HG03159 (cell line): ENCODE measurements around the gene GPX1.
"Not testable (repeated sequence)": the region's sequence is repeated elsewhere in the genome, so short reads cannot be mapped to it uniquely, and the experiment has no call there.

Experiments used
- ATAC-seq: cut with Tn5 transposase; IDR thresholded peaks from one replicate; pipeline ENCODE4 v1.9.1; 2021; ENCODE audit warnings: mild to moderate bottlenecking, moderate library complexity; ENCODE audit not compliant: unreplicated experiment

GPX1 gene

GRCh38 chr3:49358884-49359225 lies 702 bp upstream of the GPX1 start:
- ATAC-seq: peak; percentile 19

- peak; percentile 3 for ATAC-seq
Measured at GRCh38 chr3:49357443-49358216, 523 bp downstream of the GPX1 start.

GRCh38 chr3:49357095-49357442 lies 1.1 kb downstream of the GPX1 start:
- ATAC-seq: peak; percentile 8

GRCh38 chr3:49352890-49353421 lies 5.2 kb downstream of the GPX1 start:
- no peak for ATAC-seq

GRCh38 chr3:49352281-49352680 lies 5.9 kb downstream of the GPX1 start:
- ATAC-seq: no peak

- no peak for ATAC-seq
Measured at GRCh38 chr3:49351521-49352011, 6.6 kb downstream of the GPX1 start.

GRCh38 chr3:49349348-49350114 lies 8.6 kb downstream of the GPX1 start:
- no peak for ATAC-seq

GRCh38 chr3:49348361-49348760 lies 9.8 kb downstream of the GPX1 start:
- not testable (repeated sequence) for ATAC-seq

- no peak for ATAC-seq
Measured at GRCh38 chr3:49346797-49347251, 11.3 kb downstream of the GPX1 start.

- no peak for ATAC-seq
Measured at GRCh38 chr3:49343163-49343562, 15.0 kb downstream of the GPX1 start.

- ATAC-seq: no peak
Measured at GRCh38 chr3:49341996-49342395, 16.2 kb downstream of the GPX1 start.

GRCh38 chr3:49339941-49340800 lies 18.0 kb downstream of the GPX1 start, which contains the start of gene USP4:
TSS of gene USP4 (minus strand) at chr3:49340053. CDS start at chr3:49340024, 29 bp downstream.
- ATAC-seq: peak; percentile 82

- peak; percentile 5 for ATAC-seq
Measured at GRCh38 chr3:49339581-49339940, 18.6 kb downstream of the GPX1 start.

- no peak for ATAC-seq
Measured at GRCh38 chr3:49333916-49334633, 24.1 kb downstream of the GPX1 start.

GRCh38 chr3:49333091-49333490 lies 25.1 kb downstream of the GPX1 start:
- ATAC-seq: no peak

- ATAC-seq: no peak
Measured at GRCh38 chr3:49329186-49329585, 29.0 kb downstream of the GPX1 start.

GRCh38 chr3:49328350-49328749 lies 29.8 kb downstream of the GPX1 start:
- ATAC-seq: not testable (repeated sequence)

- ATAC-seq: no peak
Measured at GRCh38 chr3:49327485-49327884, 30.7 kb downstream of the GPX1 start.

- ATAC-seq: no peak
Measured at GRCh38 chr3:49324768-49325167, 33.4 kb downstream of the GPX1 start.
